ENCODE measurements around the gene DYNLT1.

The DYNLT1 gene

GRCh38 chr6:158669145-158670035 is 24.8 kb upstream of the DYNLT1 start:
- in situ Hi-C loops (cut with HindIII; ENCODE audit: low sequenced_read_pairs): no loop called here
- TF ChIP-seq, protein P1, sequence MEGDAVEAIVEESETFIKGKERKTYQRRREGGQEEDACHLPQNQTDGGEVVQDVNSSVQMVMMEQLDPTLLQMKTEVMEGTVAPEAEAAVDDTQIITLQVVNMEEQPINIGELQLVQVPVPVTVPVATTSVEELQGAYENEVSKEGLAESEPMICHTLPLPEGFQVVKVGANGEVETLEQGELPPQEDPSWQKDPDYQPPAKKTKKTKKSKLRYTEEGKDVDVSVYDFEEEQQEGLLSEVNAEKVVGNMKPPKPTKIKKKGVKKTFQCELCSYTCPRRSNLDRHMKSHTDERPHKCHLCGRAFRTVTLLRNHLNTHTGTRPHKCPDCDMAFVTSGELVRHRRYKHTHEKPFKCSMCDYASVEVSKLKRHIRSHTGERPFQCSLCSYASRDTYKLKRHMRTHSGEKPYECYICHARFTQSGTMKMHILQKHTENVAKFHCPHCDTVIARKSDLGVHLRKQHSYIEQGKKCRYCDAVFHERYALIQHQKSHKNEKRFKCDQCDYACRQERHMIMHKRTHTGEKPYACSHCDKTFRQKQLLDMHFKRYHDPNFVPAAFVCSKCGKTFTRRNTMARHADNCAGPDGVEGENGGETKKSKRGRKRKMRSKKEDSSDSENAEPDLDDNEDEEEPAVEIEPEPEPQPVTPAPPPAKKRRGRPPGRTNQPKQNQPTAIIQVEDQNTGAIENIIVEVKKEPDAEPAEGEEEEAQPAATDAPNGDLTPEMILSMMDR (IDR thresholded peaks at IDR 0.05; ENCODE audit: low read depth, low read length, missing control alignments): no peak

GRCh38 chr6:158668707-158669103 is 24.2 kb upstream of the DYNLT1 start:
- in situ Hi-C loops (cut with HindIII; ENCODE audit: low sequenced_read_pairs): no loop called here
- TF ChIP-seq, protein P1 (IDR thresholded peaks at IDR 0.05; ENCODE audit: low read depth, low read length, missing control alignments): no peak
- H3K4me3 ChIP-seq (ENCODE audit: low read depth, low read length): no peak overlapping the region
- no peak for DNase-seq (ENCODE audit: low read depth)

More at GRCh38 chr6:158669145-158670035, 24.8 kb upstream of the DYNLT1 start:
- DNase-seq (ENCODE audit: low read depth): peak; percentile 39
- H3K4me3 ChIP-seq (ENCODE audit: low read depth, low read length): no peak overlapping the region

- DNase-seq (ENCODE audit: low read depth): no peak
- in situ Hi-C loops (cut with HindIII; ENCODE audit: low sequenced_read_pairs): no loop called here
- TF ChIP-seq, protein P1 (IDR thresholded peaks at IDR 0.05; ENCODE audit: low read depth, low read length, missing control alignments): no peak
- H3K4me3 ChIP-seq (ENCODE audit: low read depth, low read length): no peak overlapping the region
These were observed 22.9 kb upstream of the DYNLT1 start for GRCh38 chr6:158667360-158667981.

GRCh38 chr6:158666628-158667359 is 22.3 kb upstream of the DYNLT1 start:
- H3K4me3 ChIP-seq (ENCODE audit: low read depth, low read length): no peak overlapping the region
- in situ Hi-C loops (cut with HindIII; ENCODE audit: low sequenced_read_pairs): no loop called here
- no peak for DNase-seq (ENCODE audit: low read depth)
- TF ChIP-seq, protein P1 (IDR thresholded peaks at IDR 0.05; ENCODE audit: low read depth, low read length, missing control alignments): no peak

DNA sequence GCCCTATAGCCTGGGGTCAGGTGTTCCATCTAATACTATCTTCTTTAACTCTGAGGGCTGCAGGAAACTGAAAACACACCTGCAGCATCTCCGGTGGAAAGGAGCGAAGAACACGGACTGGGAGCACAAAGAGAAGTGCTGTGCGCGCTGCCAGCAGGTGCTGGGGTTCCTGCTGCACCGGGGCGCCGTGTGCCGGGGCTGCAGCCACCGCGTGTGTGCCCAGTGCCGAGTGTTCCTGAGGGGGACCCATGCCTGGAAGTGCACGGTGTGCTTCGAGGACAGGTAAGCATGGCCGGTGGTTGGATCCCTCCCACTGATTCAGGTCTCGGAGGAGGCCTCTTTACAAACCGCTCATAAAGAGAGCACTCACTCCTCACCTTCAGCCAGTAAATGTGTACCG is 20.8 kb upstream of the DYNLT1 start:
- TF ChIP-seq, protein P1 (IDR thresholded peaks at IDR 0.05; ENCODE audit: low read depth, low read length, missing control alignments): no peak
- in situ Hi-C loops (cut with HindIII; ENCODE audit: low sequenced_read_pairs): no loop called here
- H3K4me3 ChIP-seq (ENCODE audit: low read depth, low read length): no peak overlapping the region
- DNase-seq (ENCODE audit: low read depth): no peak

- TF ChIP-seq, protein P1 (IDR thresholded peaks at IDR 0.05; ENCODE audit: low read depth, low read length, missing control alignments): no peak
- in situ Hi-C loops (cut with HindIII; ENCODE audit: low sequenced_read_pairs): no loop called here
- DNase-seq (ENCODE audit: low read depth): no peak
- H3K4me3 ChIP-seq (ENCODE audit: low read depth, low read length): peak overlapping the region; percentile 11
These were observed 19.2 kb upstream of the DYNLT1 start for GRCh38 chr6:158663625-158664165.

All from astrocyte of the cerebellum (primary cell).